OCI-LY1 (cell line): ENCODE results near the gene KCNN2.

Experiments
- H2AFZ ChIP-seq: fragments of 200-600 bp; sonication (generic), shearing (Covaris generic); 2 replicates; pipeline ENCODE4 v1.6.0; 2014; ENCODE audit warnings: antibody characterized with exemption, mild to moderate bottlenecking, low read length
- H3F3A ChIP-seq: fragments of 200-600 bp; sonication (generic), shearing (Covaris generic); 2 replicates; pipeline ENCODE4 v1.6.0; 2014; ENCODE audit warnings: mild to moderate bottlenecking, antibody characterized with exemption, low read length, moderate library complexity; ENCODE audit not compliant: insufficient read depth
- H3K27ac ChIP-seq: fragments of 200-600 bp; sonication (generic); 2 replicates; pipeline ENCODE4 v1.5.1; 2014; ENCODE audit warnings: low read length, mixed run types, mild to moderate bottlenecking, low read depth; ENCODE audit not compliant: poor library complexity, severe bottlenecking
- H3K27me3 ChIP-seq: fragments of 200-600 bp; sonication (generic); 2 replicates; pipeline ENCODE4 v1.6.0; 2014; ENCODE audit warnings: antibody characterized with exemption, mild to moderate bottlenecking, low read length, moderate library complexity; ENCODE audit not compliant: insufficient read depth
- H3K36me3 ChIP-seq: fragments of 200-600 bp; sonication (generic); 2 replicates; pipeline ENCODE4 v1.6.1; 2014; ENCODE audit warnings: mild to moderate bottlenecking, antibody characterized with exemption, low read length, moderate library complexity, mixed read lengths; ENCODE audit not compliant: insufficient read depth
- H3K4me1 ChIP-seq: fragments of 200-600 bp; sonication (generic); 2 replicates; pipeline ENCODE4 v1.5.1; 2014; ENCODE audit warnings: mild to moderate bottlenecking, low read length, moderate library complexity; ENCODE audit not compliant: insufficient read depth, severe bottlenecking
- H3K4me2 ChIP-seq: fragments of 200-600 bp; sonication (generic), shearing (Covaris generic); 2 replicates; pipeline ENCODE4 v1.6.1; 2014; ENCODE audit warnings: low read length
- H3K4me3 ChIP-seq: fragments of 200-600 bp; sonication (generic); 2 replicates; pipeline ENCODE4 v1.5.1; 2014; ENCODE audit warnings: low read length, low read depth, mild to moderate bottlenecking, mixed read lengths; ENCODE audit not compliant: poor library complexity, severe bottlenecking
- H3K79me2 ChIP-seq: fragments of 200-600 bp; shearing (Covaris generic); 2 replicates; pipeline ENCODE4 v1.6.1; 2016; ENCODE audit warnings: mixed run types, low read length, mixed read lengths; ENCODE audit not compliant: insufficient read depth
- H3K9ac ChIP-seq: fragments of 200-600 bp; sonication (generic), shearing (Covaris generic); 2 replicates; pipeline ENCODE4 v1.6.1; 2014; ENCODE audit warnings: mild to moderate bottlenecking, low read length, mixed read lengths
- H3K9me2 ChIP-seq: fragments of 200-600 bp; sonication (generic), shearing (Covaris generic); 2 replicates; pipeline ENCODE4 v1.6.1; 2014; ENCODE audit warnings: low read depth, mild to moderate bottlenecking, low read length, mixed read lengths
- H3K9me3 ChIP-seq: fragments of 200-600 bp; shearing (Covaris generic); 2 replicates; pipeline ENCODE4 v1.6.1; 2014; ENCODE audit warnings: low read length, mixed read lengths
- H4K20me1 ChIP-seq: fragments of 200-600 bp; sonication (generic), shearing (Covaris generic); 2 replicates; pipeline ENCODE4 v1.6.0; 2016; ENCODE audit warnings: mild to moderate bottlenecking, low read length; ENCODE audit not compliant: insufficient read depth
- CTCF ChIP-seq: fragments of 200-600 bp; sonication (generic), shearing (Covaris generic); IDR thresholded peaks from 2 replicates; pipeline ENCODE4 v1.5.1; 2017; ENCODE audit warnings: mild to moderate bottlenecking, antibody characterized with exemption, low read length, moderate library complexity, mixed read lengths
- EZH2 ChIP-seq: fragments of 200-600 bp; sonication (generic), shearing (Covaris generic); IDR thresholded peaks from 2 replicates; pipeline ENCODE4 v1.8.0; 2017; ENCODE audit warnings: borderline replicate concordance, mixed run types, mild to moderate bottlenecking, antibody characterized with exemption, low read length, moderate library complexity, mixed read lengths

Gene KCNN2

GRCh38 chr5:114316167-114316566, 45.7 kb upstream of the KCNN2 start:
- H4K20me1 ChIP-seq = no peaks in the 10 kb centered on the region
- no peaks in the 10 kb centered on the region for H3K27me3 ChIP-seq
- H3K36me3 ChIP-seq = no peaks in the 10 kb centered on the region
- no peaks in the 10 kb centered on the region for H3K79me2 ChIP-seq
- H3K9me3 ChIP-seq = no peaks in the 10 kb centered on the region
- H3K27ac ChIP-seq = no peak overlapping the region
- no peak overlapping the region for H2AFZ ChIP-seq
- no peaks in the 10 kb centered on the region for H3F3A ChIP-seq
- no peak overlapping the region for H3K9ac ChIP-seq
- H3K4me2 ChIP-seq = no peak overlapping the region
- H3K4me3 ChIP-seq = no peak overlapping the region
- TF ChIP-seq CTCF (no peak), EZH2 (no peak)
- H3K4me1 ChIP-seq = no peaks in the 10 kb centered on the region
- no peaks in the 10 kb centered on the region for H3K9me2 ChIP-seq

GRCh38 chr5:114317751-114318150, 44.1 kb upstream of the KCNN2 start:
- no peaks in the 10 kb centered on the region for H3K9me3 ChIP-seq
- TF ChIP-seq EZH2 = no peak
- TF ChIP-seq CTCF = no peak

GRCh38 chr5:114319236-114319635, 42.6 kb upstream of the KCNN2 start:
- TF ChIP-seq EZH2 = no peak
- no peak for TF ChIP-seq CTCF
- H3K27me3 ChIP-seq = no peaks in the 10 kb centered on the region
- H4K20me1 ChIP-seq = no peaks in the 10 kb centered on the region
- no peak overlapping the region for H3K27ac ChIP-seq
- H3K79me2 ChIP-seq = no peaks in the 10 kb centered on the region
- no peaks in the 10 kb centered on the region for H3K4me1 ChIP-seq
- H3K4me2 ChIP-seq = no peak overlapping the region
- H3K9ac ChIP-seq = no peak overlapping the region
- H3K4me3 ChIP-seq = no peak overlapping the region
- no peaks in the 10 kb centered on the region for H3K36me3 ChIP-seq
- H3F3A ChIP-seq = no peaks in the 10 kb centered on the region
- H3K9me3 ChIP-seq = no peaks in the 10 kb centered on the region
- H3K9me2 ChIP-seq = no peaks in the 10 kb centered on the region
- no peak overlapping the region for H2AFZ ChIP-seq

More at GRCh38 chr5:114317751-114318150, 44.1 kb upstream of the KCNN2 start:
- Histone ChIP-seq H4K20me1 (no peaks in the 10 kb centered on the region), H3K4me3 (no peak overlapping the region), H3K79me2 (no peaks in the 10 kb centered on the region), H3F3A (no peaks in the 10 kb centered on the region), H2AFZ (no peak overlapping the region), H3K4me1 (no peaks in the 10 kb centered on the region), H3K4me2 (no peak overlapping the region), H3K27me3 (no peaks in the 10 kb centered on the region), H3K9ac (no peak overlapping the region), H3K9me2 (no peaks in the 10 kb centered on the region), H3K36me3 (no peaks in the 10 kb centered on the region), H3K27ac (no peak overlapping the region)
